Right hindlimb (tissue), 1 donor: Measurements from ENCODE around the gene SCYL1.

Source experiments
- DNase-seq: peaks from one replicate; pipeline ENCODE4 v3.0.0-alpha.2; 2018

The SCYL1 gene

GRCh38 chr11:65537620-65538231 lies 12.8 kb downstream of the SCYL1 start:
- DNase-seq: no peak

GRCh38 chr11:65538232-65538914 lies 13.5 kb downstream of the SCYL1 start:
- no peak for DNase-seq

- DNase-seq: no peak
Observed at GRCh38 chr11:65538915-65539743, 14.2 kb downstream of the SCYL1 start.

- DNase-seq: no peak
Observed at GRCh38 chr11:65539744-65540289, 14.9 kb downstream of the SCYL1 start.

DNA sequence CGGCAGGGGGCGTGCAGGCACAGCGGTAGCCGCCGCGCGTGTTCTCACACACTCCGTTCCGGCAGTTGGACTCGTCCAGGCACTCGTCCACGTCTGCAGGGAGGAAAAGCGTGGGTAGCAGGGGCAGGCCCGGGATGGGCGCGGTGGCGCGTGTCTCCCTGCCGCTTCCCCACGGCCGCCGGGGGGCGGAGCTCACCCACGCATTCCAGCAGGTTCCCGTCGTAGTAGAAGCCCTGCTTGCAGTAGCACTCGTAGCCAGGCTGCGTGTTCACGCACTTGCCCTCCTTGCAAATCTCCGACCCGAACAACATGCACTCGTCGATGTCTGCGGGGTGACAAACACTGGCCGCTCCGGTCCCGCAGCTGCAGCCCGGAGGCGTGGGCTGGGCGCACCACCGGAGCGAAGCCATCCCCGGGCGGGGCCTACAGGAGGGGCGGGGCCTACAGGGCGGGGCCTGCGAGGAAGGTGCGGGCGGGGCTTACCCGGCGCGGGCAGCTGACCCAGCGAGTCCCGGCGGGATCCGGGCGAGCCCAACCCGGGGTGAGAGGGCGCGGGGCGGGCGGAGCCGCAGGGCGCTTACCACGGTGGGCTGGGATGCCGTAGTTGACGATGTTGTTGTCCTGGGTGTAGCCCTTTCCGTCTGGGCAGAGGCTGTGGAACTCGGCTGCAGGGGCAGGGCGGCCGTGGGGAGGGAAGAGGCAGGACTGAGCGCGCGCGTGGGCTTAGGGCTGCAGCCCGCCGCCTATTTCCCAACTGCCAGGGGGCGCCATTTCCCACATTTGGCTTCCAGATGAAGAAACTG lies 15.6 kb downstream of the SCYL1 start:
- peak; percentile 93 for DNase-seq

DNA sequence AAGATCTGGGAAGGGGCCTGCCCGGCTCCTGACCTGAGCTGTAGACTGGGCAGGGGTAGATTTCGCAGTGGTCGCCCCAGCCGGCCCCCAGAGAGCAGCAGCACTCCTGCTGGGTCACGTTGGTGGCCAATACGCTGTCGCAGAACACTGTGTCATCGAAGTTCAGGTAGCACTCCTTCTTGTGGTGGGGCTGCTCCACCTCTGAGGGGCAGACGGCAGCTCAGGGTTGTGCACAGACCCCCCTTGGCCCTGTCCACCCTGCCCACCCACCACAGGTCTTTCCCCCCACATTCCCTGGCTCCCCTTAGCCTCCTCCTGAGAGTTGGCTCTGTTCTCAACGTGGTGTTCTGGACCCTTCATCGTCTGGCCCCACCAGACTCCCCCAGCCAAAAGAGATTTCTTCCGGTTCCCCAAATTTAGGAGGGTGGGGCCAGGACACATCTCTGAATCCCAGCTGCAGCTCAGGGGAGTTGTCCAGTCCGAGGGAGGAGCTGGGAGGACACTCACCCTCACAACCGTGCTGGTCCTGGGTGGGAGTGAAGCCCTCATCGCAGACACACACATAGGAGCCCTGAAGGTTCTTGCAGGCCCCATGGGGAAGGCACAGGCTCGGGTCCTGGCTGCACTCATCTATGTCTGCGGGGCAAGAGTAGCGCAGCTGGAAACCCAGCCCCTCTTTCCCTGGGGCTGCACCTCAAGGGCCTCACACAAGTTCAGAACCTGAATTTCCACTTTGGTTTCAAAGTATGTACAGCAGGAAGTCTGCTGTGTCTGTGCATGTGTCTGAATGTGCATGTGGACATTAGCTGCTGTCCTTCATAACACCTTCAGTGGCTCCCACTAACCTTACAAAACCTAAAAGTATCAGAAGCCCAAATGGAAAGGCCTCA lies 16.5 kb downstream of the SCYL1 start:
- peak; percentile 13 for DNase-seq

DNA sequence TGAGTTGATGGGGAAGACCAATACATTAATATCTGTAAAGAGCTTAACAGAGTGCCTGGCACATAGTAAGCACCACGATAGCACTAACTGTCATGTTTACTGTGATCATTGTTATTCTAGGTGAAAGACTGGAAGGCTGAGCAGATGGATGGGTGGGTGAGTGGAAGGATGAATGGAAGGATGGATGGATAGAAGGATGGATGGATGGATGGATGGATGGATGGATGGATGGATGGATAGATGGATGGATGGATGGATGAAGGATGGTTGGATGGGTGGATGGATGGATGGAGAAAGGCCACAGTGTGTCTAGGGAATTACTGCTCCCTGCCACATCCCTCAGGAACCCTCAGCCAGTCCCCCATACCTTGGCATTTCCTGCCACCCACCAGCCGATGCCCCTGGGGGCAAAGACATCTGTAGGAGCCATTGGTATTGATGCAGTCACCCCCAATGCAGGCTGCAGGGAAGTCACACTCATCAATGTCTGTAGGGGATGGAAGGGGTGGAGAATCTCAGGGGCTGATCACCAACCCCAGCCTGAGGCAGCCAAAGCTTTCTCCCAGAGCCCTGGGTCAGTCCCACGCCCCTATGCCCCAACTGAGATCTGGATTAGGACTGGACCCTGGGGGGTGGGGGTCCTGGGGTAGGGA lies 18.0 kb downstream of the SCYL1 start:
- DNase-seq: no peak

GRCh38 chr11:65545853-65546216 lies 21.0 kb downstream of the SCYL1 start:
- no peak for DNase-seq

DNA sequence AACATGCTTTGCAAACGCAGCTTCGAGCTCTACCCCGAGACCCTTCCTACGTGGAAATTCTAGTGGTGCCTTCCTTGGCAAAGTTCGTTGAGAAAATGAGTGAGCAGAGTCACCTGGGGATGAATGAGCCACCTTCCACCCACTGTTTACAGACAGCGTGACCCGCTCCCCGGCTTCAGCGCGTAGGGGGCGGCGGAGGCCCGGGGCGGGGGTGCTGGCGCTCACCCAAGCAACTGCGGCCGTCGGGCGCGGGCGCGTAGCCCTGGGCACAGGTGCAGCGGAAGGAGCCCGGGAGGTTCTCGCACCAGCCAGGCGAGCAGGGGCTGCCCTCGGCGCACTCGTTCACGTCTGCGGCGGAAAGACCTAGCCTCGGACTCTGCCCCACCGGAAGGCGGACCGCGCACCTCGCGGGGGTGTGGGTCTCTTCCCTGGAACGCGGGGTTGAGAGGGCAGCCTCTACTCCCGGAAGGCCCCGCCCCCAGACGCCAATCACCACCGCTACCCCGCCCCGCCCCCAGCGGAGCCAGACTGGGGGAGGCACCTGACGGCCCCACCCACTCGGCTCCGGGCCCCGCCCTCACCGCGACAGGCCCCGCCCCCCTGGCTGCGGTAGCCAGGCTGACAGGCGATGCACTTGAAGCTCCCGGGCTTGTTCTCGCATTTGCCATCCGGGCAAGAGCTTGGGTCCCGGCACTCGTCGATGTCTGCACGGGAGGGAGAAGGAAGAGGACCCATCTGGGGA lies 21.5 kb downstream of the SCYL1 start:
- DNase-seq: peak; percentile 66

DNA sequence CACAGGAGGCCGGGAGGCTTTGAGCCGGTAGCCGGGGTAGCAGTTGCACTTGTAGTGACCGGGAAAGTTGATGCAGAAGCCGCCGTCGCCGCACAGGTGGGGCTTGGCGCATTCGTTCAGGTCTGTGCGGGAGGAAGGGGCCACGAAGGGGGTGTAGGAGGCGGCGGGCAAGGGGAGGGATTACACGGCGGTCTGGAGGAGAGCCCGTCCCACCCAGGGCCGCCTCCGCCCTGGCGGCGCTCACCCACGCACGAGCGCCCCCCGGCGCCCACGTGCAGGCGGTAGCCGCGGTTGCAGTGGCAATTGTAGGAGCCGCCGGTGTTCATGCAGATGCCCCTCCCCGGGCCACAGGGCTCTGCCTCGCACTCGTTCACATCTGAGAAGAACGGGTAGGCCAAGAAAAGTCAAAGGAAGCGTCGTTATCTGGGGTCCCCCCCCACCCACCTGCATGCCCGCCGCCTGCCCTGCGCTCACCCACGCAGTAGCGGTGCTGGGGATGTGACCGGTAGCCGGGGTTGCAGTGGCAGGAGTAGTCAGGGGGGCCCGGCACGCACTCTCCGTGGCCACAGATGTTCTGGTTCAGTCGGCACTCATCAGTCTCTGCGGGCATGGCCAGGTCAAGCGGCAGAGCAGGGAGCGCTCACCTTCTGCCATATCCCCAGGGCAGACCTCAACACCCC lies 22.7 kb downstream of the SCYL1 start:
- no peak for DNase-seq

DNA sequence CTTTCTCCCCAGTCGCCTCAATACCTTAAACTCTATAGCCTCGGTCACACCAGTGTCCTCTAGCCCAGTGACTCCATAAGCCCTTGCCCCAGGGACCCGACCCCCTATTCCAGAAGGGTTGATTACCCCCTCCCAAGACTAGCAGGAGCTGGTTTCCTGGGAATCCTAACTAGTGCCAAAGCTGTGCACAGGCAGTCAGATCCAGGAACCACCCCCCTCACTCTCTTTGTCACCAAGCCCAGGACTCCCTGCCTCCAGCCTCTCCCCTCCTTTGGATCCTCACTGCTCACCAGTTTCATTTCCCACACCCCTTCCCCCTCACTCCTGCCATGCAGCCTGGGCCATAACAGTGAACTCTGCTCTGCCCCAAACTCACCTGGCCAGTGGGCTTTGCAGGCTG lies 23.5 kb downstream of the SCYL1 start:
- DNase-seq: no peak

DNA sequence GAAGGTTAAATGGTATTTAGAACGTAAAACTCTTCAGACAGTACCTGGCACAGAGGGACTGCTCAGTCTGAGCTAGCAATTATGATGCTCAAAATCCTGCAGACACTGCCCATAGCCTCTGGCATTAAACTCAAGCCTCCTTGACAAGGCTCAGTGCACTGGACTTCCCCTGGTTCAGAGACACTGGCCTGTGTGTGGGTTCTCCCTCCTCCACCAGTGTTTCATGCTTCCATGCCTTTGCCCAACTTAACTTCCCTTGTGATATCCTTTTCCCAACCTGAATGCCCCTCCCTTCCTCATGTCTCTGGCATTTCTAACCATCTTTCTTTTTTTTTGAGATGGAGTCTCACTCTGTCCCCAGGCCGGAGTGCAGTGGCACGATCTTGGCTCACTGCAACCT lies 24.2 kb downstream of the SCYL1 start:
- no peak for DNase-seq

GRCh38 chr11:65551572-65552387 lies 26.9 kb downstream of the SCYL1 start:
- DNase-seq: no peak

GRCh38 chr11:65552388-65552951 lies 27.6 kb downstream of the SCYL1 start:
- no peak for DNase-seq

DNA sequence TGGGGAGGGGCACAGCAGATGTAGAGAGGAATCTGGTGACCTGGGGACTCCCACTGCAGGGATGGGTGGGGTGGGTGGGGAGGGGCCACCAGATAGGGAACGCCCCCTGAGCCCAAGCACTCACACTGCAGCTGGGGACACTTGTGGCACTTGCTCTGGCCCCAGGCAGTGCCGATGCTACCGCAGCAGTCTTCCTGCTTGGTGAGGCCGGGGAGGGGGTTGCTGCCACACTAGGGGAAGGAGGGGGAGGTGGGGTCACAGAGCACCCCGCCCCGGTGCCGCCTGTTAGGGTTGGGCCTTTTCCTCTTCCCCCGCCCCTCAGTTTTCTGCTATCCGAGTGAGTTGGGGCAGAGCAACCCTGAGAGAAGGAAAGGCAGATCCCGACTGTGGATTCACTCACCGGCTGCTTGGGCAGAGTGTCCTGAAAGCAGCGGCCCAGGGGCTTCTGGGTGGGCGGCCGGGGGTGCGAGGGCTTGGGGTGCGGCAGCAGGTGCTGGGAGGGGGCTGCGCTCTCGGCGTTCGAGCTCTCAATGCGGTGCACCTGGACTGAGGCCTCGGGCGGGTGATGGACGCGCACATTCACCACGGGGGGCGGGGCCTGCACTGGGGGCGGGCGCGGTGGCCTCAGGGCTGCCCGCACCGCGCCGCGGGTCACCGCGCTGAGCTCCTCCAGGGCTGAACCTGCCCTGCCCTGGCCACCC lies 28.6 kb downstream of the SCYL1 start:
- no peak for DNase-seq

- no peak for DNase-seq
Observed at GRCh38 chr11:65554057-65554818, 29.4 kb downstream of the SCYL1 start.

DNA sequence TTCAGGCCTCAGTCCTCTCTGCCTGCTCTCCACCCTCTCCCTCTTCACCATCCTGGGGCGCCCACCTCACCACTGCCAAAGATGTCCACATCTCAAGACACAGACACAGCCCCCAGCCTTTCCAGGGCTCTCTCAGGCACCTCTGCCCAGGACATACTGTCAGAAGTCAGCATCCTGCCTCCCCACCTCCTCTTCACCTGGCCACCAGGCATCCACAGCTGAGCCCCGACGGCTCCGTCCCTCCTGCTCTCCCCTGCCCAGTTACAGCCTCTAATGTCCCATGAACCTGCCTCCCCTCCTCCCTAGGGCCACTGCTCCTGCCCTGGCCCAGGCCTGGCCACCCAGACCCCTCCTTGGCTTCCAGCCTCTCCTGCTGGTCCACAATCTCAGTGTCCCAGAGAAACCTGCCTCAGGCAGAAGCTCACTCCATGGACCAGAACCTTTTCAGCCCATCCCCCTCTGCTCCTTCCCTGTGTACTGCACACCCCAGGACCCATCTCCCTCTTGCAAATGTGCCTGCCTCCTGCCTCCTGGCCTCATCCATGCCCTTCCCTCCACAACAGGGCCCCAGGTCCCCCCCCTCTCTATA lies 30.1 kb downstream of the SCYL1 start:
- DNase-seq: no peak
